Activated T-cell treated with anti-CD3 and anti-CD28 coated beads for 24 hours (primary cell): Measurements from ENCODE around the gene PTPRO.

Experiments used
- DNase-seq: peaks from one replicate; pipeline ENCODE4 v3.0.0-alpha.2; 2020; ENCODE audit warnings: low read depth

The PTPRO gene

DNA sequence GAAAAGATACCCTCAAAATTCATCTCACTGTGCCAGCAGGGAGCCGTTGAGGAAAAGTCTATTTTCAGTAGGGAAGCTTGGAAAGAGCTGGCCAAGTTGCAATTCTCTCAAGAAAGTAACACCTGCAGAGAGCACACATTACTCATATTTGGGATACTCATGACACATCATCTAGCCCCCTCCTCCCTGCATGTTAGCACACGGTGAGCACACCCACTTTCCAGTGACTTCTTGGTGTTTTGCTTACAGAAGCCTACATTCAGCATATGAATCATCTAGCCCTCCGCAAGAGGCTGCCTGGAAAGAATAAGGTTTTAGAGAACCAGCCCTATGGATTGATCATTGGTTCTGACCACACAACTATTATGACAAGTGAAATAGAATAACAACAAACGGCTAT is 124.5 kb downstream of the PTPRO start:
- DNase-seq: no peak

DNA sequence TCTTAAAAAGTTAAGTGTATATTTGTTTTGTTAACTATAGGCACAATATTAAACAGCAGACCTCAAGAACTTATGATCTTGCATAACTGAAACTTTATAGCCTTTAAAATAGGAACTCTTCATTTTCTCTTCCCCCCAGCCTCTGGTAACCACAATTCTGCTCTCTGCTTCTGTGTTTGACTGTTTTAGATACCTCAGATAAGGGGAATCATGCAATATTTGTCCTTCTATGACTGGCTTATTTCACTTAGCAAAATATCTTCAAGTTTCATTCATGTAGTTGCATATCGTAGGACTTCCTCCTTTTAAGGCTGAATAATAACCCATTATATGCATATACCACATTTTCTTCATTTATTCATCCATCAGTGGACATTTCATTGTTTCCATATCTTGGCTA is 131.3 kb downstream of the PTPRO start:
- no peak for DNase-seq

GRCh38 chr12:15458008-15458407 is 135.7 kb downstream of the PTPRO start:
- DNase-seq: no peak

- DNase-seq: no peak
Measured at GRCh38 chr12:15468911-15469310, 146.6 kb downstream of the PTPRO start.

DNA sequence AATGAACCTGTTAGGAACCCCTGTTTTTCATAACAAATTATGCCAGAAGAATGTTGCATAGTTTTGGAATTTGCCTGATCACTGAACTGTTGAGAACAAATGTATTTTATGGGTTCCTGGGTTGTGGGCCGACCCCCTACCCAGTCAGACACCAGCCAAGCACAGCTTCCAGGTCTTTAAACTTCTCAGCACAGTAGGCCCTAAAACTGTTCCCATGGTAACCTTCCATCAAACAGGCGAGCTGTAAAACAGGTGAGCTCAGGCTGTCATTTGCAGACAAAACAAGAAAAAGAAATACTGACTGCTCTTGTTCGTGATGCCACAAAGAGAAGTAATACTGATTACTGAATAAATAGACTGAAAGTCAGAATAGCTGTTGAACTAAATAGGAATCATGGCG is 147.0 kb downstream of the PTPRO start:
- no peak for DNase-seq

- no peak for DNase-seq
Measured at GRCh38 chr12:15472036-15472435, 149.7 kb downstream of the PTPRO start.

GRCh38 chr12:15474766-15475165 is 152.5 kb downstream of the PTPRO start:
- no peak for DNase-seq

DNA sequence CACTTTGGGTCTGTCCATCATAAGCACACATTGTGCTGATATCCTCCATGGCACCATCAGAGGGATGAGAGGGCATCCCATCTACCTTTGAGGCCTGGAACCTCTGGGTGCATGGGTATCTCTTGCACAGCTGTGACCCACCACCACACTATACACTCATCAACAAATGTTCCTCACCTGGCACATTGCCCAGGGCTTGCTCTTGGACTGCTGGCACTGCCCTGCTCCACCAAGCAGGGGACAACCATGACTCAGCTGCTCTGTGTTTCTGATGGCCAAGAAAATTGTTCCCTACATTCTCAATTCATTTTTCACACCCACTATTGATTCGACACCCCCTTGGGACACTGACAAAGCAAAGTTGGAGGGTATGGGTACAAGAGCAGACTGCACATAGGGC is 155.5 kb downstream of the PTPRO start:
- DNase-seq: no peak

DNA sequence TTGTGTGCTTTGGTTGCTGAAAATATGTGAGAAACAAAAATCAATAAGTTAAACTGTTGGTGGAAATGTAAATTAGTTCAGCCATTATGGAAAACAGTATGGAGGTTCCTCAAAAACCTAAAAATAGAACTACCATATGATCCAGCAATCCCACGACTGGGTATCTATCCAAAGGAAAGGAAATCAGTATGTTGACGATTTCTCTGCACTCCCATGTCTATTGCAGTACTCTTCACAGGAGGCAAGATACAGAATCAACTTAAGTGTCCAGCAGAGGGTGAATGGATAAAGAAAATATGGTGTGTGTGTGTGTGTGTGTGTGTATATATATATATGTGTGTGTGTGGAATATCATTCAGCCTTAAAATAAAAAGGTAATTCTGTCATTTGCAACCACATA is 159.5 kb downstream of the PTPRO start:
- no peak for DNase-seq

- DNase-seq: no peak
Measured at GRCh38 chr12:15485466-15485865, 163.2 kb downstream of the PTPRO start.

DNA sequence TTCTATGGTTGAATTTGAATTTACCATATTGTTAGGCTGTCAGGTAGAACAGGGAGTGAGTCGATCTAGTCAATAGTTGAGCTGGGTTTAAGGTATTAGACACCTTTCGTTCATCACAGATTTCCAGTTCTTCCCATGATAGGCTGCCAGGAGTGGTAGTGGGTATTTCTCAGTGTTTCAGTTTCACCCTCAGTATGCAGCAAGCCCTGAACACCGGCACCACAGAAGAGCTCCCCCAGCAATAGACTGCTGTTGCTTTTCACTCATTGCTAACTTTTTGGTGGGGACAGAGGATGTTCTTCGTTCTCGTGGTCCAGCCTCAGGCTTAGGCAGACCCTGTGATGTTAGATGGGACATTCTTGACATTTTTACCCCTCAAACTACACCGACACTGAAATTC is 164.6 kb downstream of the PTPRO start:
- DNase-seq: no peak

GRCh38 chr12:15488481-15488880 is 166.2 kb downstream of the PTPRO start:
- no peak for DNase-seq

DNA sequence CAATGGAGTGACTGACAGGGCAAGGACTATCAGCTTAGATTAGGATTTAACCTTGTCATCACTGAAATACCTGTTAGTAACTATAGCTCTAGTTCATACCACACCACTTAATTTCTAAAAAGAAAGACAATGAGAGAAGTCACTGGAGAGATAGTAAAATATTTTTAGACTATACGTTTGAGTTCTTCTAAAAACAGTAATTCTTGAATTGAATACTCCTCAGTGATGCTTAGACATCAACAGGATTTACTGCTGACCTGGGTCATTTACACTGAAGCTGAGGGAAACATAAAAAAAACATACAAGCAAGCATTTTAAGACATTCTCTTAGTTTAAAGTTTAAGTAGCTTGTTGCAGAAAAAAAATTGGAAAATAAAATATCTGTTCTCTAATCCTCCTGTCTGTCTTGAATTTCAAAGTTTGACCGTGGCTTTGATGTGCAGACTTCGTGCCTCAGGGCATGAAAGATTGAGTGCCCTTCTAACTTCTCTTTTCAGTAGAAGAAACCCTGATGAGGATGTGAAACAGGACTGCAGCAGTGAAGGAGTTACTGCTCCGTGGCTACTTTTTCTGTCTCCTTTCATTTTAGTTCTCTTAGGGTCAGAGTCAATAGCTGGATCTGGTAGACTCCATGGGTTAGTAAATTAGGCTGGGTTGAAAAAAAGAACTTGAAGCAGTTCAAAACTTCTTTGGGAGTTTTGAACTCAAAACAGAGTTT is 172.2 kb downstream of the PTPRO start:
- no peak for DNase-seq

GRCh38 chr12:15495746-15496145 is 173.4 kb downstream of the PTPRO start:
- no peak for DNase-seq

DNA sequence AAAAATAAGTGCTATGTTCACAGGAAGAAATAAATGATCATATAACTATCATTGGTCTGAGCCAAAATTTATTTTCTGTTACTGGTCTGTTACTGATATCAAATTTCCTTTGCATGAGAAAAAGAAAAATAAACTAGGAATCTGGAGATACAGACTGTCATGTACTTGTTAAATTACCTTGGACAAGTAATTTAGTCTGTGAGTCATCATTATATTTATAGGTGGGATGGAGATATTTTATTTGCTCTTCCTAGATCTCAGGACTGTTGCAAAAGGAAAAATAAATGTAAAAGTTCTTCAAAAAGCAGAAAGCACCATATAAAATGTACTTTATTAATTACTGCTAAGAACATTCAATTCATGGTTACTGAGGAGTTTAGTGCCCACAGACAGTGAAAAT is 174.4 kb downstream of the PTPRO start:
- no peak for DNase-seq

- no peak for DNase-seq
Measured at GRCh38 chr12:15497671-15498292, 175.5 kb downstream of the PTPRO start.

DNA sequence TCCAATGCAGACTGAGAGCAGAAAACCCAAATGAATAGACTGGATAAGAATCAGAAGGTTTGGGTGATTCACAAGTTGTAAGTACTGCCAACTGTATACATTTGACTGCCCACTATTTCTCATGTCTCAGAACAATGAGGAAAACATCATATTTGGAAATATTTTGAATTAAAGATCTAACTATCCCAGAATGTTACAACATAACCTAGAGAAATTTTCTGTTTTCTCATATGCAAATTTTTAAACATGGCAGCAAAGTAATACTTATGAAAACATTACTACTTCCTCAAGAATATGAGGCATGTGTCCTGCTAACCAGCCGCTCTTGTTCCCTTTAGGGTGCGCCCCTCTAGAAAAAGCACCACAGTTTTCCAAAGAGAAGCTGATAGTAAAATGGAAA is 179.9 kb downstream of the PTPRO start:
- no peak for DNase-seq

GRCh38 chr12:15505616-15506015 is 183.3 kb downstream of the PTPRO start:
- no peak for DNase-seq

DNA sequence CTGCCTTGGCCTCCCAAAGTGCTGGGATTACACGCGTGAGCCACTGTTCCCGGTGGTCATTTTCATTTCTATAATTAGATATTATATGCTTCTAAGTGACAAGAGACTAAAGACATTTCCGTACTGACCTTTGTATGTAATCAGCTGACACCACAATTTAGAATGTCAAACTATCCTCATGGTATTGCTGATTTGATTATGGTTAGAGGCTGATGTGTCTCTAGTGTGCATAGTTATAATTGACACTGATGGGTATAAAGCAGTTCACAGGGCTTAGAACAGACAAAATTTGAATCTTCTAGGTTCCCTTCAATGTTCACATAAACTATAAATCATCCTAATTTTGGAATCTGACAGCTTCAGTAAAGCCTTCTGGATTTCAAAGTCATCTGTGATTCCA is 192.7 kb downstream of the PTPRO start:
- DNase-seq: no peak

DNA sequence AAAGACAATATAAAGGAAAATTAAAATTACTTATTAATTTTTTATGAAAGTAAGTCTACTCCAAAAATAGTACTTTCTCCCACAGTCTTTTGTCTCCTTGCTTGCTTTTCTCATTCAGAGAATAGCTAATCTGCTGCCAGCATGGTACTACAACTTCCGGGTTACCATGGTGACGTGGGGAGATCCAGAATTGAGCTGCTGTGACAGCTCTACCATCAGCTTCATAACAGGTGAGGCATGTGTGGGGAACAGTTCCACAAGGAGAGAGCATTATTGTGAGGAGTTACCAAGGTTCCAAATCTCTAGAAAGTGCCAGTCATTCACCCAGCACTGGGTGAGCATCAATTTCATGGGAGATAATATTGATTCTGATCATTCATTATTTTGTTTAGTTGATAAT is 197.8 kb downstream of the PTPRO start:
- no peak for DNase-seq

DNA sequence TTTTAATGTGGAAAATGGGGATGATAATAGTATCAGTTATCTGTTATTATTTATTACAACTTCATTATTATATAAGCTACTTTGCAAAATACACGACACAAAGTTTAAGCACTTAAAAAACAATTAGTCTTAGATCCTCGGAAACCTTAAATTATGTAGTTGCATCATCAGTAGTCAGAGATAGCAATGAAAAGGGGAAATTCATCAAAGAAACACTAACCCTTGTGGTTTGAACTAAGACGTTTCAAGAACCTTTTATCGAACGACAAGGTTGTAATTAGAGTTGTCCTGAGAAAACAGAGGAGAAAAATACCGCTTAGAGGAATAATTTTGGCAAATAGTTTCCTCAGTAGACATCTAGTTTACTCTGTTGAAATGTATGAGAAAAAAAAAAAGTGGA is 198.5 kb downstream of the PTPRO start:
- DNase-seq: no peak

DNA sequence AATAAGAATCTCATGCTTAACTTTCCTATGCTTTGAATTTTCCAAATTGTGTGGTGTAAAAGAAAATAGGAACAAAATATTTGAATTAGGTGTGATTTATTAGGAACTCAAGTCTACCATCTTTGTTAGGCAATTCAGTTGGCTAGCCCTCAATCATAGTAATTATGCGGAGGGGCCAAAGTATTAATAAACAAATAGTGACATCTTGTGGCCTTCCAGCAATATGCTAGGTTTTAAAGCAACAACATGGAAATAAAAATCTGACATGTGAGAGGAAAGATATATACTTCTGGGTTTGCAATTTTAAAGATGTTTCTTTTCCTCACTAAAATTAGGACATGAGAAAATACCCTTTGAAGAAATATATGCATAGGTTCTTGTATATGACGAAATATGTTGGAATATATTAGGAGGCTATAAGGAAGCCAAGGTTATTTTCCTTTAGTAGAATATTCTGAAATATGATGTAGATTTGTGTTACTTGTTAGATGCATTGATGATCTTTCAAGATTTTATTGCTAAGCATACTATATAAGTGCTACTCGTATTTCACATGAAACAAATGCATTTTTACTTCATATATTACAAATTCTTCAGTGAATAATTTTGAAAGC is 200.4 kb downstream of the PTPRO start:
- no peak for DNase-seq

- DNase-seq: no peak
Measured at GRCh38 chr12:15525441-15525840, 203.1 kb downstream of the PTPRO start.

DNA sequence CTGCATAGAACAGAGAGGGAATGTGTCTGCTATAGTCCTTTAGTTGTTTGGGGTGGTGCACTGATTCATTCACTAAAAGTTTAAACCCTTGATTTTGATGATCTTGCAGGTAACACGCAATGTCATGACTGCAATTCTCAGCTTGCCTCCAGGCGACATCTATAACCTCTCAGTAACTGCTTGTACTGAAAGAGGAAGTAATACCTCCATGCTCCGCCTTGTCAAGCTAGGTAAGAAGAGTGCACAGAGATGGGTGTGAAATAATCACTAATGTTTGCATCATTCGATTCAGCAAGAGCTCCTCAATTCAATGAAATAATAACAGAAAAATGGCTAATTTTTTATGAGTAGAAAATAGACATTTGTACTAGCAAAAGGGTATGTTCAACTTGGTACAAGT is 203.7 kb downstream of the PTPRO start:
- DNase-seq: no peak
